ENCODE data around the gene MPO. TPM values are rescaled to one million over a fixed set of nuclear protein-coding genes. Genes with fewer than 3 reads are reported as not detected.

The MPO gene
- total and polyA plus RNA-seq, 7 donors = 0.11 to 0.95 (median 0.38) TPM

DNA sequence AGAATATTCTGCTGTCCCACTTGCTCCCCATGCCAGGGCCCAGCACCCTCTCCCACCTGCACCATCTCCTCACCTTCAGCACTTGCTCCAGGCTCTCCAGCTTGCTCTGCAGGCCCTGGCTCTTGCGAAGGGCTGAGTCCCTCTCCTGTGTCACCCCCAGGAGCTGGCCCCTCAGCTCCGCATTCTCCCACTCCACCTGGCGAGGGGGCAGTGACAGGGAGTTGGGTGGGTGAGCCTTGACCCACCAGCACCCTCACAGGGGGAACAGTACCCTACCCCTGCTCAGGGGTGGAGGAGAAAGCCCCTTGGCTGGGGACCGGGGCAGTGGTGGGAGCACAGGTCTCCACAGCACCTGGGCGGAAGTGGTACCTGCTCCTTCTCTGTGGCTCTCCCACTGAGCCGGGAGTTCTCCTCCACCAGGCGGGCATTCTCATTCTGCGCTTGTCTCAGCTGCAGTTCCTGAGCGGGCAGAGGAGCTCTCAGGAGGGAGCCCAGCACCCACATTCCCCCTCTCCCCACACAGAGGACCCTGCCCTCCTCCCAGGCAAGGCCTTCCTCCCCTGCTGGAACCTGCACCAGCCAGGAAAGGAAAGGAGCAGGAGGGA lies 41.9 kb upstream of the MPO start:
- intact Hi-C loops (cut with DNase I) = no loop called here
- ATAC-seq = no peak
- H3K4me3 ChIP-seq = no peak overlapping the region
- H3K36me3 ChIP-seq (ENCODE audit: insufficient read depth in 1 of 2, low read depth in 1 of 2) = no peaks in the 10 kb centered on the region
- WGBS, 3 donors = 90 to 98% (median 93%) methylated on average over 8 to 9 of the region's 9 CpGs
- H3K9me3 ChIP-seq = no peaks in the 10 kb centered on the region
- peaks cover 0 to 3% (median 0%) of the 10 kb centered on the region in 3 donors for H3K27me3 ChIP-seq (ENCODE audit: insufficient read depth in 3 of 3, low read length in 2 of 3)
- TF ChIP-seq, protein P1, sequence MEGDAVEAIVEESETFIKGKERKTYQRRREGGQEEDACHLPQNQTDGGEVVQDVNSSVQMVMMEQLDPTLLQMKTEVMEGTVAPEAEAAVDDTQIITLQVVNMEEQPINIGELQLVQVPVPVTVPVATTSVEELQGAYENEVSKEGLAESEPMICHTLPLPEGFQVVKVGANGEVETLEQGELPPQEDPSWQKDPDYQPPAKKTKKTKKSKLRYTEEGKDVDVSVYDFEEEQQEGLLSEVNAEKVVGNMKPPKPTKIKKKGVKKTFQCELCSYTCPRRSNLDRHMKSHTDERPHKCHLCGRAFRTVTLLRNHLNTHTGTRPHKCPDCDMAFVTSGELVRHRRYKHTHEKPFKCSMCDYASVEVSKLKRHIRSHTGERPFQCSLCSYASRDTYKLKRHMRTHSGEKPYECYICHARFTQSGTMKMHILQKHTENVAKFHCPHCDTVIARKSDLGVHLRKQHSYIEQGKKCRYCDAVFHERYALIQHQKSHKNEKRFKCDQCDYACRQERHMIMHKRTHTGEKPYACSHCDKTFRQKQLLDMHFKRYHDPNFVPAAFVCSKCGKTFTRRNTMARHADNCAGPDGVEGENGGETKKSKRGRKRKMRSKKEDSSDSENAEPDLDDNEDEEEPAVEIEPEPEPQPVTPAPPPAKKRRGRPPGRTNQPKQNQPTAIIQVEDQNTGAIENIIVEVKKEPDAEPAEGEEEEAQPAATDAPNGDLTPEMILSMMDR (IDR thresholded peaks at IDR 0.05) = no peak
- DNase-seq = peak in 1 of 2 donors; percentile 32
- H3K4me1 ChIP-seq = peaks cover 6% of the 10 kb centered on the region
- no peak overlapping the region for H3K27ac ChIP-seq

GRCh38 chr17:58321571-58322525 lies 41.1 kb upstream of the MPO start:
- Histone ChIP-seq H3K4me1 (peaks cover 6% of the 10 kb centered on the region), H3K4me3 (no peak overlapping the region), H3K27me3 (ENCODE audit: insufficient read depth in 3 of 3, low read length in 2 of 3) (no peaks in the 10 kb centered on the region), H3K9me3 (no peaks in the 10 kb centered on the region), H3K27ac (no peak overlapping the region), H3K36me3 (ENCODE audit: insufficient read depth in 1 of 2, low read depth in 1 of 2) (no peaks in the 10 kb centered on the region)
- WGBS, 3 donors = 82 to 86% (median 84%) methylated on average over 18 of the region's 18 CpGs
- intact Hi-C loops (cut with DNase I) = no loop called here
- ATAC-seq (no peak), DNase-seq (peak in 1 of 2 donors; percentile 42)
- TF ChIP-seq, protein P1 (IDR thresholded peaks at IDR 0.05) = no peak

DNA sequence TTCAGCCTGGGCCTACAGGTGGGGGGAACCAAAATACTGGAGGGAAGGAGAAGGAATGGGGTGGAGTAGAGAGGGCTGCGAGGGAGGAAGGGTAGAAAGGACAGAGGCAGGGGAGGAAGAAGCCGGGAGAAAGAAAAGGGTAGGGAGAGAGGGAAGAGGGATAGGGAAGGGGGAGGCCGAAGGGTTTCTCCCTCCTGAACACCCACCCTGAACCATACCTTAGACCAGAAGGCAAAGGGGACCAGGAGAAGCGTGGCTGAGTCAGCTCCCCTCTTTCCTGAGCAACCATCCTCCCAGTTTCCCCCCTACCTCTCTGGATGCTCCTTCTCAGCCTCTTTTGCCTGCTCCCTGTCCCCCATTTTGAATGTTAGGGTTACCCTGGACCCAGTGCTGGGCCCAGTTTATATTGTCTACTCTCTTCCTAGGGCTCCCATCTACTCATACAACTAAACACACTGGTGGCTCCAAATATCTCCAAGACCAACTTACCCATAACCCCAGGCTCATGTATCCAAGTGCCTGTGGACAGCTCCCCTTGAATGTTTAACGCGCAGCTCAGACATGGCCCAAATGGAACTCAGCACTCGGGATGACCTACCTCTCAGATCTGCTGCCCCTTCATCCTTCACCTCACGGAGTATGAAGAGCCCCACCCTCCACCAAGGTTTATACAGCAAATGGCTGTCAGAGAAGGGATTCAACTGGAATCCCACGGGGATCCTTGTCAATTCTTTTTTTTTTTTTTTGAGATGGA lies 40.0 kb upstream of the MPO start:
- no peak for ATAC-seq
- intact Hi-C loops (cut with DNase I) = no loop called here
- Histone ChIP-seq H3K4me1 (peaks cover 6% of the 10 kb centered on the region), H3K9me3 (no peaks in the 10 kb centered on the region), H3K36me3 (ENCODE audit: insufficient read depth in 1 of 2, low read depth in 1 of 2) (no peaks in the 10 kb centered on the region), H3K4me3 (no peak overlapping the region), H3K27me3 (ENCODE audit: insufficient read depth in 3 of 3, low read length in 2 of 3) (no peaks in the 10 kb centered on the region), H3K27ac (no peak overlapping the region)
- TF ChIP-seq, protein P1 (IDR thresholded peaks at IDR 0.05) = no peak
- WGBS, 3 donors = 88 to 91% (median 90%) methylated on average over 9 of the region's 9 CpGs
- no peak for DNase-seq

- 93 to 95% (median 94%) methylated on average over 7 of the region's 7 CpGs for WGBS, 3 donors
- H3K27me3 ChIP-seq (ENCODE audit: insufficient read depth in 3 of 3, low read length in 2 of 3) = no peaks in the 10 kb centered on the region
- peaks cover 5% of the 10 kb centered on the region for H3K4me1 ChIP-seq
- intact Hi-C loops (cut with DNase I) = no loop called here
- no peak for DNase-seq
- H3K4me3 ChIP-seq = no peak overlapping the region
- TF ChIP-seq, protein P1 (IDR thresholded peaks at IDR 0.05) = no peak
- no peak overlapping the region for H3K27ac ChIP-seq
- ATAC-seq = no peak
- H3K9me3 ChIP-seq = no peaks in the 10 kb centered on the region
- no peaks in the 10 kb centered on the region for H3K36me3 ChIP-seq (ENCODE audit: insufficient read depth in 1 of 2, low read depth in 1 of 2)
These were observed 39.4 kb upstream of the MPO start for GRCh38 chr17:58320163-58320558.
